GM12878 (cell line): ENCODE results near the gene PARP8. TPM values are rescaled to one million over a fixed set of nuclear protein-coding genes. Genes with fewer than 3 reads are reported as not detected.
A peak's percentile ranks its signal among the peaks of the same experiment; 100 is the strongest.

Experiments used
- ATAC-seq: fragments of 200-7000 bp; cut with Tn5 transposase; 3 replicates; pipeline ENCODE4 v1.9.1; 2020; ENCODE audit warnings: mild to moderate bottlenecking, moderate library complexity
- BruUV-seq: library from RNA; stranded (reverse); fragments of 400-500 nt; replicated peaks from 2 replicates; lab custom pipeline; 2021; lab: Mats Ljungman, UMichigan
- CTCF ChIA-PET: fragments of 300-600 bp; sonication (Branson Sonifier 250); formaldehyde crosslinking; extraction: SDS; loops from one replicate; lab custom pipeline; 2021; ENCODE audit warnings: inconsistent platforms; lab: Yijun Ruan, JAX
- POLR2A ChIA-PET: fragments of 350-600 bp; formaldehyde crosslinking; extraction: SDS; loops from one replicate; lab custom pipeline; 2021; ENCODE audit warnings: inconsistent platforms; lab: Charles Lee
- RAD21 ChIA-PET: fragments of 300-600 bp; sonication (Branson Sonifier 250); formaldehyde crosslinking; loops from one replicate; lab custom pipeline; 2023; ENCODE audit warnings: antibody characterized with exemption; ENCODE audit not compliant: unreplicated experiment; lab: Charles Lee
- SMC1A ChIA-PET: fragments of 300-600 bp; sonication (Branson Sonifier 250); formaldehyde crosslinking; loops from one replicate; lab custom pipeline; 2023; ENCODE audit not compliant: unreplicated experiment, uncharacterized antibody; lab: Charles Lee
- DNase-seq: peaks from one replicate; pipeline ENCODE4 v3.0.0-alpha.2; 2011; ENCODE audit warnings: low read depth, low spot score
- FAIRE-seq: peaks from 3 replicates; lab custom pipeline; 2011; peaks lifted over from hg19 to GRCh38; lab: Jason Lieb, UNC
- H2AFZ ChIP-seq: 2 replicates; pipeline ENCODE4 v1.6.0; 2011; ENCODE audit warnings: low read depth, low read length, control low read depth; ENCODE audit not compliant: control insufficient read depth
- H3K27ac ChIP-seq: 2 replicates; pipeline ENCODE4 v1.5.1; 2011; ENCODE audit warnings: control low read depth; ENCODE audit not compliant: control insufficient read depth, insufficient read depth
- H3K27me3 ChIP-seq, 2 experiments: replicated peaks in 1 of 2; 2 replicates each; pipeline versions ENCODE4 v1.6.0 to v1.6.1; 2011; ENCODE audit warnings: low read length in 1 of 2; ENCODE audit not compliant: control insufficient read depth in 2 of 2, insufficient read depth in 2 of 2
- H3K36me3 ChIP-seq, 2 experiments: 2 replicates each; pipeline ENCODE4 v1.5.1; 2011; ENCODE audit warnings: low read length in 1 of 2; ENCODE audit not compliant: control insufficient read depth in 2 of 2, insufficient read depth in 2 of 2
- H3K4me1 ChIP-seq: 2 replicates; pipeline ENCODE4 v1.6.1; 2011; ENCODE audit warnings: mild to moderate bottlenecking, low read length, moderate library complexity, mixed read lengths; ENCODE audit not compliant: control insufficient read depth, insufficient read depth
- H3K4me2 ChIP-seq: 2 replicates; pipeline ENCODE4 v1.6.0; 2011; ENCODE audit warnings: control low read depth; ENCODE audit not compliant: control insufficient read depth, insufficient read depth
- H3K4me3 ChIP-seq: fragments of 200-600 bp; sonication (generic); 2 replicates; pipeline ENCODE4 v1.5.1; 2016
- H3K79me2 ChIP-seq: 2 replicates; pipeline ENCODE4 v1.6.0; 2011; ENCODE audit warnings: low read length; ENCODE audit not compliant: control insufficient read depth, insufficient read depth
- H3K9ac ChIP-seq: 2 replicates; pipeline ENCODE4 v1.8.0; 2011; ENCODE audit warnings: low read length, control low read depth, mixed read lengths; ENCODE audit not compliant: control insufficient read depth, insufficient read depth
- H3K9me3 ChIP-seq: replicated peaks from 3 replicates; pipeline ENCODE4 v1.5.1; 2011; ENCODE audit warnings: mild to moderate bottlenecking, low read length; ENCODE audit not compliant: control insufficient read depth, insufficient read depth
- H4K20me1 ChIP-seq: 2 replicates; pipeline ENCODE4 v1.6.0; 2011; ENCODE audit not compliant: control insufficient read depth, insufficient read depth
- E4F1 ChIP-seq: fragments of 450-650 bp; IDR thresholded peaks from 2 replicates; pipeline ENCODE4 v1.6.1; 2018; ENCODE audit warnings: borderline replicate concordance, mild to moderate bottlenecking; ENCODE audit not compliant: partially characterized antibody
- HDAC6 ChIP-seq: fragments of 200-600 bp; sonication (generic); IDR thresholded peaks from one replicate; pipeline ENCODE4 v1.8.0; 2017; ENCODE audit warnings: antibody characterized with exemption; ENCODE audit not compliant: unreplicated experiment
- IRF3 ChIP-seq: fragments of 450-650 bp; IDR thresholded peaks from 2 replicates; pipeline ENCODE4 v1.6.1; 2014; ENCODE audit warnings: mild to moderate bottlenecking
- RFX5 ChIP-seq: IDR thresholded peaks from 2 replicates; pipeline ENCODE4 v1.6.1; 2011; ENCODE audit warnings: low read depth, low read length, improper control_type of control experiment
- YY1 ChIP-seq: IDR thresholded peaks from 2 replicates; pipeline ENCODE4 v1.6.1; 2011; ENCODE audit warnings: low read depth, mild to moderate bottlenecking, low read length
- WGBS: methylation state at CpG from one replicate; pipeline ENCODE4 v1.1.6; 2016; ENCODE audit warnings: low lambda C conversion rate; ENCODE audit not compliant: insufficient replicate concordance, insufficient coverage; ENCODE audit errors: missing lambda C conversion rate; 5-methylcytosine and 5-hydroxymethylcytosine counted together
- in situ Hi-C: fragments of 300-500 bp; cut with MboI; formaldehyde crosslinking; loops from 9 replicates; pipeline ENCODE4 v1.14.3; 2018; ENCODE audit warnings: mixed read lengths
- intact Hi-C: fragments of 100-400 bp; cut with micrococcal nuclease; formaldehyde crosslinking; loops from one replicate; pipeline ENCODE4 v1.14.2; 2022; ENCODE audit not compliant: unreplicated experiment
- polyA plus RNA-seq, 11 experiments: library from polyadenylated mRNA; depleted of rRNA in 4 of 11; unstranded in 6 of 11; stranded (reverse) in 5 of 11; fragments of >200 nt; fragmentation: Nextera tagmentation in 4 of 11; fragmentation: Illumina TruSeq in 1 of 11; extraction: Ambion mirVana in 4 of 11; extraction: Trizol in 1 of 11; gene quantifications; 1 replicate in 1 of 11; 2 replicates in 10 of 11; pipeline versions ENCODE4 v1.2.1 to v1.2.3, GENCODE V29; 2011 to 2016; ENCODE audit warnings: inconsistent platforms in 2 of 11, missing spikeins in 2 of 11, low read depth in 1 of 11
- total RNA-seq, 4 experiments: library from RNA; depleted of rRNA in 3 of 4; stranded (reverse); fragments of >200 nt in 3 of 4; fragmentation: Illumina TruSeq in 1 of 4; extraction: Trizol in 1 of 4; gene quantifications; 2 replicates each; pipeline versions ENCODE4 v1.2.1 to v1.2.3, GENCODE V29; 2013 to 2021

PARP8 gene
- total and polyA plus RNA-seq, 10 of the 15 experiments (the other 5 are each of a cell fraction or from before 2014, with no cell fraction given) = 9.1 to 65.2 (median 20.6) TPM

GRCh38 chr5:50712479-50712878 is 46.0 kb downstream of the PARP8 start:
- H3K27me3 ChIP-seq = no peaks in the 10 kb centered on the region
- H3K36me3 ChIP-seq = no peaks in the 10 kb centered on the region; a peak in 1 of 4 replicates
- H3K4me3 ChIP-seq = no peak overlapping the region; the same call in 1 of the 2 replicates
- H3K27ac ChIP-seq = peak overlapping the region; percentile 70; the same call in 1 of the 2 replicates
- FAIRE-seq (no peak), DNase-seq (no peak), ATAC-seq (no peak)
- H3K79me2 ChIP-seq = peaks cover 78% of the 10 kb centered on the region
- POLR2A ChIA-PET = no interaction called here
- in situ Hi-C loops (no loop called here), intact Hi-C loops (loop anchor here (5.0 kb wide), 1 partner anchor 35 kb away; no protein-coding TSS in a partner anchor)
- peak overlapping the region; percentile 70; the same call in 1 of the 2 replicates for H3K4me2 ChIP-seq
- no peaks in the 10 kb centered on the region for H4K20me1 ChIP-seq
- H2AFZ ChIP-seq = no peak overlapping the region
- SMC1A ChIA-PET = interaction anchor here (2.3 kb wide), 1 partner anchor 10 kb away, joined by 14 read pairs; no protein-coding TSS in a partner anchor
- CTCF ChIA-PET = no interaction called here
- no peaks in the 10 kb centered on the region; the same call in 2 of the 3 replicates for H3K9me3 ChIP-seq
- WGBS = 73% methylated on average over 1 of the region's 1 CpG
- BruUV-seq = no TSS peak
- H3K4me1 ChIP-seq = peaks cover 24% of the 10 kb centered on the region
- RAD21 ChIA-PET = no interaction called here
- no peak for TF ChIP-seq HDAC6
- TF ChIP-seq IRF3 = no peak
- TF ChIP-seq RFX5 = no peak
- TF ChIP-seq E4F1 = no peak
- no peak for TF ChIP-seq YY1
- H3K9ac ChIP-seq = peak overlapping the region; percentile 32; the same call in 1 of the 2 replicates
